ENCODE measurements around the gene NBAS. TPM values are rescaled to one million over a fixed set of nuclear protein-coding genes. Genes with fewer than 3 reads are reported as not detected.

NBAS gene
- total and polyA plus RNA-seq, 2 of the 4 experiments (the other 2 are of a cell fraction) = 22.3 to 105 TPM

DNA sequence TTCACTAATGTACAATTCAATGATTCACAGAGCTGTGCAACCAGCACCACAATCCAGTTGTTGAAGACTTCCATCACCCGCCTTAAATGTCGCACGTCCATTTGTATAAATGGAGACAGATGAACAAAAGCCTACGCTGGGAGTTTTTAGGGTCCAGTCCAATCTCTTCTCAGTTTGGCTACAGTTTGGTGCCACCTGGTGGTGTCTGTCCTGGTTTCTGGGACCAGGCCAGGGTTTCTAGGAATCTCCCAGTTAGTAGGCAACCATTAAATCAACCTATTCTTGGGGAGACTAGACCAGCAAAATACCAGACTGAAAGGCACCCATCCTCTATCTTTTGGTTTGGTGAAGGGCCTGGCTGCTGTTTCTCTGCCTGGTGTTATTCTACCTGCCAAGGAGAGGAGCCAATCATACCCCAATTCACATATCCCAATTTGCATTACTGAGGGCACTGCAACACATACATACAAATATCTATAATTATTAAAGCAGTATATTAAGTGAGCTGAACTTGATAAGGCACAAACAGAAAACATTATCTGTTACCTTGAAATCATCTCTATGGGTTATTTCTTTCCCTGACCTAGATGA lies 27.3 kb upstream of the NBAS start:
- Histone ChIP-seq H3K9ac (ENCODE audit: low read depth, low read length) (no peak overlapping the region), H3K18ac (ENCODE audit: low read depth, low read length) (no peak overlapping the region), H3K27me3 (ENCODE audit: control insufficient read depth, insufficient read depth, low read length) (peaks cover 3% of the 10 kb centered on the region; the same call in 1 of the 2 replicates), H4K91ac (ENCODE audit: insufficient read depth, low read depth, low read length) (no peak overlapping the region), H3K4ac (ENCODE audit: low read depth, low read length) (no peak overlapping the region), H2AK5ac (ENCODE audit: low read depth, low read length) (no peak overlapping the region), H4K5ac (ENCODE audit: low read depth, low read length) (no peak overlapping the region), H3K4me3 (ENCODE audit: insufficient read depth, low read depth, low read length) (no peak overlapping the region), H2AK9ac (replicated peaks; ENCODE audit: low read depth, low read length, poor library complexity) (peak overlapping the region; percentile 23), H2BK20ac (ENCODE audit: low read depth, low read length) (no peak overlapping the region), H3K36me3 (ENCODE audit: control insufficient read depth, insufficient read depth, low read length) (no peaks in the 10 kb centered on the region), H3K14ac (replicated peaks; ENCODE audit: low read depth, low read length) (no peak overlapping the region), H2AFZ (replicated peaks; ENCODE audit: low read length, poor library complexity) (peak overlapping the region; percentile 23), H3K23ac (ENCODE audit: low read depth, low read length) (no peak overlapping the region), H3K79me1 (ENCODE audit: low read depth in 1 of 2, low read length in 2 of 2) (peaks cover 0 to 9% of the 10 kb centered on the region in 2 experiments; a peak in 2 of 4 replicates), H3K4me2 (ENCODE audit: low read depth, low read length) (no peak overlapping the region), H3K4me1 (ENCODE audit: control insufficient read depth, insufficient read depth, low read length) (no peaks in the 10 kb centered on the region), H2BK5ac (ENCODE audit: low read depth, low read length, poor library complexity, severe bottlenecking) (no peak overlapping the region), H4K20me1 (ENCODE audit: insufficient read depth, low read length) (peaks cover 6% of the 10 kb centered on the region; the same call in 1 of the 2 replicates), H3K9me1 (ENCODE audit: insufficient read depth, low read length) (peaks cover 2% of the 10 kb centered on the region; the same call in 1 of the 2 replicates), H2BK15ac (ENCODE audit: low read depth, low read length) (no peak overlapping the region), H3K9me3 (ENCODE audit: control insufficient read depth, insufficient read depth, low read length) (no peaks in the 10 kb centered on the region), H2BK120ac (ENCODE audit: low read depth, low read length) (no peak overlapping the region), H3K56ac (ENCODE audit: extremely low read depth, insufficient read depth, low read length) (no peak overlapping the region), H4K8ac (ENCODE audit: low read depth in 2 of 2, low read length in 2 of 2) (no peak overlapping the region), H3K27ac (ENCODE audit: insufficient read depth, low read length) (no peak overlapping the region)
- in situ Hi-C loops (cut with MboI; ENCODE audit: low sequenced_read_pairs) (loop anchor here (10.0 to 25.0 kb wide), 3 partner anchors 551 to 1164 kb away; no protein-coding TSS in a partner anchor), dilution Hi-C loops (cut with HindIII; ENCODE audit: low sequenced_read_pairs, unreplicated experiment) (no loop called here), intact Hi-C loops (cut with micrococcal nuclease) (loop anchor here (5.0 kb wide), 1 partner anchor 546 kb away; no protein-coding TSS in a partner anchor)
- TF ChIP-seq RCOR1 (IDR thresholded peaks at IDR 0.05; ENCODE audit: insufficient replicate concordance, low read length) (no peak), RFX5 (IDR thresholded peaks at IDR 0.05; ENCODE audit: low read depth, low read length) (no peak), CHD1 (IDR thresholded peaks at IDR 0.05; ENCODE audit: low read depth, low read length) (no peak), MXI1 (IDR thresholded peaks at IDR 0.05; ENCODE audit: borderline replicate concordance, low read depth, low read length) (no peak), SMC3 (IDR thresholded peaks at IDR 0.05; ENCODE audit: low read depth, low read length) (peak; percentile 57), MAFK (IDR thresholded peaks at IDR 0.05; ENCODE audit: low read depth, low read length) (no peak), CEBPB (IDR thresholded peaks at IDR 0.05; ENCODE audit: low read depth, low read length) (no peak), POLR2A (IDR thresholded peaks at IDR 0.05; ENCODE audit: low read depth, low read length) (no peak), BHLHE40 (IDR thresholded peaks at IDR 0.05; ENCODE audit: low read depth, low read length) (no peak), NFE2L2 (IDR thresholded peaks at IDR 0.05; ENCODE audit: low read depth, low read length) (no peak), RAD21 (IDR thresholded peaks at IDR 0.05; ENCODE audit: low read length) (peak; percentile 68), MAZ (IDR thresholded peaks at IDR 0.05; ENCODE audit: borderline replicate concordance, low read depth, low read length) (no peak), FOS (IDR thresholded peaks at IDR 0.05; ENCODE audit: low read depth, low read length) (no peak)
- TF ChIP-seq, protein P1, sequence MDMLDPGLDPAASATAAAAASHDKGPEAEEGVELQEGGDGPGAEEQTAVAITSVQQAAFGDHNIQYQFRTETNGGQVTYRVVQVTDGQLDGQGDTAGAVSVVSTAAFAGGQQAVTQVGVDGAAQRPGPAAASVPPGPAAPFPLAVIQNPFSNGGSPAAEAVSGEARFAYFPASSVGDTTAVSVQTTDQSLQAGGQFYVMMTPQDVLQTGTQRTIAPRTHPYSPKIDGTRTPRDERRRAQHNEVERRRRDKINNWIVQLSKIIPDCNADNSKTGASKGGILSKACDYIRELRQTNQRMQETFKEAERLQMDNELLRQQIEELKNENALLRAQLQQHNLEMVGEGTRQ (IDR thresholded peaks at IDR 0.05; ENCODE audit: low read depth, low read length) = no peak
- TF ChIP-seq, protein P2, sequence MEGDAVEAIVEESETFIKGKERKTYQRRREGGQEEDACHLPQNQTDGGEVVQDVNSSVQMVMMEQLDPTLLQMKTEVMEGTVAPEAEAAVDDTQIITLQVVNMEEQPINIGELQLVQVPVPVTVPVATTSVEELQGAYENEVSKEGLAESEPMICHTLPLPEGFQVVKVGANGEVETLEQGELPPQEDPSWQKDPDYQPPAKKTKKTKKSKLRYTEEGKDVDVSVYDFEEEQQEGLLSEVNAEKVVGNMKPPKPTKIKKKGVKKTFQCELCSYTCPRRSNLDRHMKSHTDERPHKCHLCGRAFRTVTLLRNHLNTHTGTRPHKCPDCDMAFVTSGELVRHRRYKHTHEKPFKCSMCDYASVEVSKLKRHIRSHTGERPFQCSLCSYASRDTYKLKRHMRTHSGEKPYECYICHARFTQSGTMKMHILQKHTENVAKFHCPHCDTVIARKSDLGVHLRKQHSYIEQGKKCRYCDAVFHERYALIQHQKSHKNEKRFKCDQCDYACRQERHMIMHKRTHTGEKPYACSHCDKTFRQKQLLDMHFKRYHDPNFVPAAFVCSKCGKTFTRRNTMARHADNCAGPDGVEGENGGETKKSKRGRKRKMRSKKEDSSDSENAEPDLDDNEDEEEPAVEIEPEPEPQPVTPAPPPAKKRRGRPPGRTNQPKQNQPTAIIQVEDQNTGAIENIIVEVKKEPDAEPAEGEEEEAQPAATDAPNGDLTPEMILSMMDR (conservative IDR thresholded peaks at IDR 0.05; ENCODE audit: low read depth, low read length) = peak; percentile 65
- TF ChIP-seq, protein P3, sequence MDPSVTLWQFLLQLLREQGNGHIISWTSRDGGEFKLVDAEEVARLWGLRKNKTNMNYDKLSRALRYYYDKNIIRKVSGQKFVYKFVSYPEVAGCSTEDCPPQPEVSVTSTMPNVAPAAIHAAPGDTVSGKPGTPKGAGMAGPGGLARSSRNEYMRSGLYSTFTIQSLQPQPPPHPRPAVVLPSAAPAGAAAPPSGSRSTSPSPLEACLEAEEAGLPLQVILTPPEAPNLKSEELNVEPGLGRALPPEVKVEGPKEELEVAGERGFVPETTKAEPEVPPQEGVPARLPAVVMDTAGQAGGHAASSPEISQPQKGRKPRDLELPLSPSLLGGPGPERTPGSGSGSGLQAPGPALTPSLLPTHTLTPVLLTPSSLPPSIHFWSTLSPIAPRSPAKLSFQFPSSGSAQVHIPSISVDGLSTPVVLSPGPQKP (IDR thresholded peaks at IDR 0.05; ENCODE audit: borderline replicate concordance, low read depth, low read length) = no peak
- ATAC-seq (ENCODE audit: low read depth) (no peak), DNase-seq (peak; percentile 54)
- BruUV-seq (replicated peaks) = no TSS peak
- CTCF ChIA-PET = interaction anchor here (0.7 to 1.3 kb wide), 4 partner anchors 11 to 27 kb away, joined by 3 to 6 read pairs (median 3); partner anchors contain the start of gene NBAS
- no CpG with 5 or more reads among the region's 4 CpGs for WGBS, 2 experiments (ENCODE audit: extremely low coverage in 2 of 2, insufficient read length in 1 of 2)
- POLR2A ChIA-PET (ENCODE audit: unreplicated experiment) = no interaction called here

Data from IMR-90 (cell line).